Prostate gland (tissue), 2 donors: ENCODE measurements around the gene DOCK3.

Source experiments
- POLR2A ChIP-seq: fragments of 450-650 bp; IDR thresholded peaks from one replicate; pipeline ENCODE4 v1.6.1; 2016; ENCODE audit warnings: antibody characterized with exemption, mild to moderate bottlenecking
- POLR2AphosphoS5 ChIP-seq: sonication (generic); formaldehyde crosslinking; IDR thresholded peaks from one replicate; pipeline ENCODE4 v1.6.1; 2017; ENCODE audit warnings: antibody characterized with exemption
- TF ChIP-seq, protein P1 (sequence below), 4 experiments: fragments of 200-600 bp in 2 of 4; fragments of 450-650 bp in 2 of 4; sonication (generic) in 2 of 4; IDR thresholded peaks; 1 replicate in 3 of 4; 2 replicates in 1 of 4; pipeline ENCODE4 v1.5.1; 2016 to 2019; ENCODE audit warnings: antibody characterized with exemption in 4 of 4, mild to moderate bottlenecking in 2 of 4, moderate library complexity in 2 of 4

DNA sequence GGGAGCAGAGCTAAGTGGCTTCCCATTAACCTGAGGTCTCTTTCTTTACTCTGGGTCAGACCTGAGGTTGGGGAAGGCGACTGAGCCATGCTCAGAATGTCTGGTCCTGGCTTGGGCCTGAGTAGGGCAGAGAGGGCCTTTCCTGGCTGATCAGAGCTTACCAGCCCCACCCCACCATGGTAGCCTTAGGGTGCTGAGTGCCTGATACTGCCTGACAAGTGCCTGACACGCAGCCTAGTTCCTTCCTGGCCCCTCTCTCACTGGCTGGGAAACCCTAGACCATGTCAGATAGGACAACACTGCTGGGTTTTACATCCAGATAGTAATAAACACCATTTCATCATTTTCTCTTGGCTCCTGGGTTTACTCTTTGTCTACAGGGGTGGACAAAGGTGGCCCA lies 25.8 kb upstream of the DOCK3 start:
- TF ChIP-seq POLR2AphosphoS5 (no peak), POLR2A (no peak)
- TF ChIP-seq, protein P1, sequence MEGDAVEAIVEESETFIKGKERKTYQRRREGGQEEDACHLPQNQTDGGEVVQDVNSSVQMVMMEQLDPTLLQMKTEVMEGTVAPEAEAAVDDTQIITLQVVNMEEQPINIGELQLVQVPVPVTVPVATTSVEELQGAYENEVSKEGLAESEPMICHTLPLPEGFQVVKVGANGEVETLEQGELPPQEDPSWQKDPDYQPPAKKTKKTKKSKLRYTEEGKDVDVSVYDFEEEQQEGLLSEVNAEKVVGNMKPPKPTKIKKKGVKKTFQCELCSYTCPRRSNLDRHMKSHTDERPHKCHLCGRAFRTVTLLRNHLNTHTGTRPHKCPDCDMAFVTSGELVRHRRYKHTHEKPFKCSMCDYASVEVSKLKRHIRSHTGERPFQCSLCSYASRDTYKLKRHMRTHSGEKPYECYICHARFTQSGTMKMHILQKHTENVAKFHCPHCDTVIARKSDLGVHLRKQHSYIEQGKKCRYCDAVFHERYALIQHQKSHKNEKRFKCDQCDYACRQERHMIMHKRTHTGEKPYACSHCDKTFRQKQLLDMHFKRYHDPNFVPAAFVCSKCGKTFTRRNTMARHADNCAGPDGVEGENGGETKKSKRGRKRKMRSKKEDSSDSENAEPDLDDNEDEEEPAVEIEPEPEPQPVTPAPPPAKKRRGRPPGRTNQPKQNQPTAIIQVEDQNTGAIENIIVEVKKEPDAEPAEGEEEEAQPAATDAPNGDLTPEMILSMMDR (IDR thresholded peaks at IDR 0.05): no peak
